GM12865 (cell line): ENCODE data around the gene CD79A.

Source experiments
- DNase-seq: peaks from one replicate; pipeline ENCODE4 v3.0.0; 2010; ENCODE audit warnings: low read depth
- H3K4me3 ChIP-seq: 2 replicates; pipeline ENCODE4 v1.5.1; 2011; ENCODE audit warnings: mild to moderate bottlenecking, low read depth, low read length, control low read depth
- TF ChIP-seq, protein P1 (sequence below): IDR thresholded peaks from 2 replicates; pipeline ENCODE4 v1.5.1; 2011; ENCODE audit warnings: low read length, control low read depth, low read depth, inconsistent platforms; ENCODE audit not compliant: insufficient read depth; ENCODE audit errors: missing control alignments

CD79A gene

DNA sequence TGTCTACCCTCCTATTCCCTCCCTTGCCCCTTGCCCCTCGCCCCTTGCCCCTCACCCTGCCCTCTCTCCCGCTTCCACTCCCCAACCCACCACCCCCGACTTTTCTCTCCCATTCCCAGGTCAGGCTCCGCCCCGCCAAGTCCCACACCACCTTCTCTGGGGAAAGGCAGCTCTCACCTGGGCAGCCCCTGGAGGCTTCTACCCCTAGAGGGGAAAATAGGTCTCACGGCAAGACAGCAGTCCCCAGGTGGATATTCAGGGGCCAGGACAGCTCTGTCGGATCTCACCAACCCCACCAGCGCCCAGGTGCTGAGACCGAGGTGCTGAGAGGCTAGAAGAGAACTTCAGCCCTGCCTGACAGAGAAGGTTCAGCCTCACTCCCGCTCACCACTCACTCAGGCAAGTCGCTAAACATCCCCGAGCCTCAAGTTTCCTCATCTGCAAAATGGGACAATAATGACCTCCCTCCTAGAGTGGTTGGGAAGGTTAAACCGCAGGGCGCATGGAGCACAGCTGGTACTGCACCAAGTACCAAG, 52.5 kb downstream of the CD79A start:
- TF ChIP-seq, protein P1, sequence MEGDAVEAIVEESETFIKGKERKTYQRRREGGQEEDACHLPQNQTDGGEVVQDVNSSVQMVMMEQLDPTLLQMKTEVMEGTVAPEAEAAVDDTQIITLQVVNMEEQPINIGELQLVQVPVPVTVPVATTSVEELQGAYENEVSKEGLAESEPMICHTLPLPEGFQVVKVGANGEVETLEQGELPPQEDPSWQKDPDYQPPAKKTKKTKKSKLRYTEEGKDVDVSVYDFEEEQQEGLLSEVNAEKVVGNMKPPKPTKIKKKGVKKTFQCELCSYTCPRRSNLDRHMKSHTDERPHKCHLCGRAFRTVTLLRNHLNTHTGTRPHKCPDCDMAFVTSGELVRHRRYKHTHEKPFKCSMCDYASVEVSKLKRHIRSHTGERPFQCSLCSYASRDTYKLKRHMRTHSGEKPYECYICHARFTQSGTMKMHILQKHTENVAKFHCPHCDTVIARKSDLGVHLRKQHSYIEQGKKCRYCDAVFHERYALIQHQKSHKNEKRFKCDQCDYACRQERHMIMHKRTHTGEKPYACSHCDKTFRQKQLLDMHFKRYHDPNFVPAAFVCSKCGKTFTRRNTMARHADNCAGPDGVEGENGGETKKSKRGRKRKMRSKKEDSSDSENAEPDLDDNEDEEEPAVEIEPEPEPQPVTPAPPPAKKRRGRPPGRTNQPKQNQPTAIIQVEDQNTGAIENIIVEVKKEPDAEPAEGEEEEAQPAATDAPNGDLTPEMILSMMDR, result no peak
- no peak for DNase-seq
- H3K4me3 ChIP-seq, result no peak overlapping the region

GRCh38 chr19:41930322-41930722, 53.2 kb downstream of the CD79A start:
- DNase-seq, result no peak
- TF ChIP-seq, protein P1, result no peak
- no peak overlapping the region for H3K4me3 ChIP-seq
